Smooth muscle cell (in vitro differentiated cells): Measurements from ENCODE around the gene CNN2. TPM values are rescaled to one million over a fixed set of nuclear protein-coding genes. Genes with fewer than 3 reads are reported as not detected.
"Not testable (repeated sequence)": the region's sequence is repeated elsewhere in the genome, so short reads cannot be mapped to it uniquely, and the experiment has no call there.

Experiments used
- DNase-seq: peaks from one replicate; lab custom pipeline; 2025; ENCODE audit not compliant: unreplicated experiment; lab: John Stamatoyannopoulos, UW
- H2AFZ ChIP-seq: fragments of 200-600 bp; sonication (generic); 2 replicates; pipeline ENCODE4 v1.6.0; 2016; ENCODE audit warnings: antibody characterized with exemption, low read depth, mild to moderate bottlenecking
- H3F3A ChIP-seq: fragments of 200-600 bp; sonication (generic); 2 replicates; pipeline ENCODE4 v1.6.0; 2017; ENCODE audit warnings: antibody characterized with exemption, low read depth
- H3K27ac ChIP-seq: fragments of 200-600 bp; sonication (generic); 2 replicates; pipeline ENCODE4 v1.5.1; 2016; ENCODE audit warnings: low read depth, mild to moderate bottlenecking
- H3K27me3 ChIP-seq: fragments of 200-600 bp; sonication (generic); 2 replicates; pipeline ENCODE4 v1.6.1; 2016; ENCODE audit warnings: low read depth, mild to moderate bottlenecking
- H3K36me3 ChIP-seq: fragments of 200-600 bp; sonication (generic); 2 replicates; pipeline ENCODE4 v1.5.1; 2016; ENCODE audit warnings: low read depth
- H3K4me1 ChIP-seq: fragments of 200-600 bp; sonication (generic); 2 replicates; pipeline ENCODE4 v1.5.1; 2016; ENCODE audit warnings: low read depth
- H3K4me2 ChIP-seq: fragments of 200-600 bp; sonication (generic); 2 replicates; pipeline ENCODE4 v1.6.0; 2016; ENCODE audit warnings: mild to moderate bottlenecking
- H3K4me3 ChIP-seq: fragments of 200-600 bp; sonication (generic); 2 replicates; pipeline ENCODE4 v1.5.1; 2016; ENCODE audit warnings: mild to moderate bottlenecking
- H3K79me2 ChIP-seq: fragments of 200-600 bp; sonication (generic); 2 replicates; pipeline ENCODE4 v1.6.0; 2016; ENCODE audit warnings: low read depth, mild to moderate bottlenecking
- H3K9ac ChIP-seq: fragments of 200-600 bp; sonication (generic); 2 replicates; pipeline ENCODE4 v1.6.0; 2016; ENCODE audit warnings: low read depth
- H3K9me3 ChIP-seq: fragments of 200-600 bp; sonication (generic); replicated peaks from 2 replicates; pipeline ENCODE4 v1.5.1; 2016; ENCODE audit warnings: low read depth
- H4K20me1 ChIP-seq: fragments of 200-600 bp; sonication (generic); 2 replicates; pipeline ENCODE4 v1.6.0; 2016; ENCODE audit warnings: low read depth
- CTCF ChIP-seq: fragments of 200-600 bp; sonication (generic); IDR thresholded peaks from 2 replicates; pipeline ENCODE4 v1.5.1; 2017; ENCODE audit warnings: borderline replicate concordance, mild to moderate bottlenecking, antibody characterized with exemption; ENCODE audit not compliant: insufficient read depth, poor library complexity, severe bottlenecking
- whole genome bisulfite sequencing: methylation state at CpG from one replicate; pipeline ENCODE4 v1.1.7; 2016; ENCODE audit warnings: low lambda C conversion rate; 5-methylcytosine and 5-hydroxymethylcytosine counted together
- polyA plus RNA-seq: library from polyadenylated mRNA; unstranded; fragments of >200 nt; fragmentation: Nextera tagmentation; extraction: Ambion mirVana; gene quantifications from 2 replicates; pipeline ENCODE4 v1.2.1, GENCODE V29; 2016
- total RNA-seq: library from RNA; depleted of rRNA; stranded (reverse); fragments of >200 nt; gene quantifications from 2 replicates; pipeline ENCODE4 v1.2.3, GENCODE V29; 2014

CNN2 gene
- total and polyA plus RNA-seq, 2 experiments from 2014 or later: 150 to 392 TPM

- Histone ChIP-seq H3K9me3 (no peaks in the 10 kb centered on the region), H2AFZ (no peak within 1 kb of the TSS), H3K36me3 (no peaks in the 10 kb centered on the region), H3K79me2 (peaks cover 48% of the 10 kb centered on the region), H3F3A (peaks cover 12% of the 10 kb centered on the region), H3K27me3 (no peaks in the 10 kb centered on the region), H3K4me3 (peak within 1 kb of the TSS; percentile 87), H3K27ac (peak within 1 kb of the TSS; percentile 95), H4K20me1 (peaks cover 47% of the 10 kb centered on the region), H3K9ac (peak within 1 kb of the TSS; percentile 97), H3K4me2 (peak within 1 kb of the TSS; percentile 96), H3K4me1 (peaks cover 29% of the 10 kb centered on the region)
- peak; percentile 87 for DNase-seq
- no peak for TF ChIP-seq CTCF
- under 1% methylated on average over 44 of the region's 68 CpGs for WGBS
Observed at GRCh38 chr19:1020868-1021425, 5.5 kb upstream of the CNN2 start, which contains the start of gene TMEM259. Gene TMEM259, minus strand, starts transcription at chr19:1021123. Its CDS starts 127 bp downstream, at chr19:1020996.

GRCh38 chr19:1023883-1024188, 2.6 kb upstream of the CNN2 start:
- not testable (repeated sequence) for H3K4me3 ChIP-seq
- WGBS: 95% methylated on average over 5 of the region's 5 CpGs
- peaks cover 47% of the 10 kb centered on the region for H3K79me2 ChIP-seq

GRCh38 chr19:1025080-1025479, 1.3 kb upstream of the CNN2 start:
- Histone ChIP-seq H3K27ac (peak overlapping the region; percentile 95), H3K4me1 (peaks cover 13% of the 10 kb centered on the region), H3K79me2 (peaks cover 47% of the 10 kb centered on the region), H3F3A (peaks cover 15% of the 10 kb centered on the region), H4K20me1 (peaks cover 41% of the 10 kb centered on the region)
- H3K9ac ChIP-seq, H3K36me3 ChIP-seq, H3K9me3 ChIP-seq, DNase-seq, H3K4me3 ChIP-seq, H2AFZ ChIP-seq, H3K4me2 ChIP-seq, H3K27me3 ChIP-seq: not testable (repeated sequence)
- WGBS: over 99% methylated on average over 6 of the region's 6 CpGs

More at GRCh38 chr19:1023883-1024188, 2.6 kb upstream of the CNN2 start:
- H3K27ac ChIP-seq, DNase-seq, H3K9ac ChIP-seq, H3K4me2 ChIP-seq, H3K9me3 ChIP-seq, H3K36me3 ChIP-seq, H2AFZ ChIP-seq, H3K27me3 ChIP-seq: not testable (repeated sequence)
- peaks cover 41% of the 10 kb centered on the region for H4K20me1 ChIP-seq
- H3K4me1 ChIP-seq: peaks cover 23% of the 10 kb centered on the region
- peaks cover 15% of the 10 kb centered on the region for H3F3A ChIP-seq

GRCh38 chr19:1026783-1027649, 608 bp downstream of the CNN2 start:
- Histone ChIP-seq H2AFZ (no peak overlapping the region), H4K20me1 (peaks cover 53% of the 10 kb centered on the region)

More at GRCh38 chr19:1026783-1027649, 608 bp downstream of the CNN2 start:
- WGBS: 1% methylated on average over 35 of the region's 36 CpGs
- peaks cover 11% of the 10 kb centered on the region for H3F3A ChIP-seq
- H3K9ac ChIP-seq: peak overlapping the region; percentile 90
- peak overlapping the region; percentile 98 for H3K4me3 ChIP-seq
- H3K27ac ChIP-seq: peak overlapping the region; percentile 95
- H3K9me3 ChIP-seq: no peaks in the 10 kb centered on the region
- peaks cover 58% of the 10 kb centered on the region for H3K79me2 ChIP-seq
- DNase-seq: no peak
- peak overlapping the region; percentile 99 for H3K4me2 ChIP-seq
- no peak for TF ChIP-seq CTCF
- no peaks in the 10 kb centered on the region for H3K36me3 ChIP-seq
- peaks cover 20% of the 10 kb centered on the region for H3K4me1 ChIP-seq
- no peaks in the 10 kb centered on the region for H3K27me3 ChIP-seq
